Esophagus squamous epithelium (tissue), 5 donors: ENCODE data around the gene CTSA. TPM values are rescaled to one million over a fixed set of nuclear protein-coding genes. Genes with fewer than 3 reads are reported as not detected.

Source experiments
- DNase-seq: peaks from one replicate; lab custom pipeline; 2025; lab: John Stamatoyannopoulos, UW
- H3K27ac ChIP-seq, 4 donors: fragments of 200-600 bp; sonication (generic); one replicate each; pipeline ENCODE4 v1.5.1; 2016 to 2019; ENCODE audit warnings: mild to moderate bottlenecking in 1 of 4
- H3K27me3 ChIP-seq, 4 donors: fragments of 200-600 bp; sonication (generic); 1 replicate in 3 of 4; 2 replicates in 1 of 4; pipeline versions ENCODE4 v1.5.1 to v1.6.0; 2017 to 2021; ENCODE audit warnings: antibody characterized with exemption in 1 of 4
- H3K36me3 ChIP-seq, 3 donors: fragments of 200-600 bp; sonication (generic); one replicate each; pipeline ENCODE4 v1.5.1; 2016 to 2019
- H3K4me1 ChIP-seq, 3 donors: fragments of 200-600 bp; sonication (generic); one replicate each; pipeline ENCODE4 v1.5.1; 2017 to 2019
- H3K4me3 ChIP-seq, 4 donors: fragments of 200-600 bp; sonication (generic); 1 replicate in 3 of 4; 2 replicates in 1 of 4; pipeline ENCODE4 v1.5.1; 2016 to 2019; ENCODE audit warnings: mild to moderate bottlenecking in 2 of 4, moderate library complexity in 1 of 4
- H3K9me3 ChIP-seq, 3 donors: fragments of 200-600 bp; sonication (generic); one replicate each; pipeline ENCODE4 v1.5.1; 2016 to 2019
- CTCF ChIP-seq, 6 experiments: fragments of 450-650 bp in 4 of 6; fragments of 200-600 bp in 2 of 6; sonication (generic) in 2 of 6; IDR thresholded peaks; one replicate each; pipeline ENCODE4 v1.5.1; 2016 to 2019; ENCODE audit warnings: antibody characterized with exemption in 6 of 6, mild to moderate bottlenecking in 4 of 6, moderate library complexity in 4 of 6
- POLR2A ChIP-seq, 4 donors: fragments of 450-650 bp; IDR thresholded peaks; one replicate each; pipeline ENCODE4 v1.6.1; 2017; ENCODE audit warnings: antibody characterized with exemption in 4 of 4, mild to moderate bottlenecking in 4 of 4, moderate library complexity in 3 of 4
- WGBS, 2 donors: methylation state at CpG; one replicate each; pipeline ENCODE4 v1.1.5; 2018; 5-methylcytosine and 5-hydroxymethylcytosine counted together
- intact Hi-C: fragments of 100-400 bp; cut with DNase I; formaldehyde crosslinking; loops from one replicate; pipeline ENCODE4 v1.15.0; 2022
- total RNA-seq, 4 donors: library from RNA; depleted of rRNA; stranded (reverse); fragments of >200 nt; gene quantifications; one replicate each; pipeline ENCODE4 v1.1.0, GENCODE V29; 2016
- donor health status: DM: yes; HTN: yes; CAD: no.

Gene CTSA
- total RNA-seq, 4 donors from 2014 or later = 44.5 to 74.8 (median 56.8) TPM

GRCh38 chr20:45937765-45938164 lies 46.6 kb downstream of the CTSA start:
- no peak for TF ChIP-seq POLR2A (IDR thresholded peaks at IDR 0.05)
- TF ChIP-seq CTCF (IDR thresholded peaks at IDR 0.05) = no peak
- Histone ChIP-seq H3K4me1 (peaks cover 16 to 61% (median 18%) of the 10 kb centered on the region in 3 donors), H3K27ac (no peak overlapping the region), H3K4me3 (no peak overlapping the region), H3K9me3 (no peaks in the 10 kb centered on the region), H3K36me3 (peaks cover 34 to 64% (median 47%) of the 10 kb centered on the region in 3 donors), H3K27me3 (no peaks in the 10 kb centered on the region)
- 65 to 83% methylated on average over 2 of the region's 2 CpGs for WGBS, 2 donors
- intact Hi-C loops = no loop called here
- DNase-seq = no peak

GRCh38 chr20:45938727-45939438 lies 47.7 kb downstream of the CTSA start:
- WGBS, 2 donors = 83 to 86% methylated on average over 2 to 6 of the region's 13 CpGs
- H3K27me3 ChIP-seq = no peaks in the 10 kb centered on the region
- H3K9me3 ChIP-seq = no peaks in the 10 kb centered on the region
- no peak overlapping the region for H3K27ac ChIP-seq
- H3K4me1 ChIP-seq = peaks cover 8 to 59% (median 13%) of the 10 kb centered on the region in 3 donors
- intact Hi-C loops = no loop called here
- no peak for DNase-seq
- TF ChIP-seq CTCF (IDR thresholded peaks at IDR 0.05) (no peak), POLR2A (IDR thresholded peaks at IDR 0.05) (no peak)
- H3K36me3 ChIP-seq = peaks cover 45 to 73% (median 58%) of the 10 kb centered on the region in 3 donors
- no peak overlapping the region for H3K4me3 ChIP-seq

GRCh38 chr20:45940053-45940452 lies 48.9 kb downstream of the CTSA start:
- H3K36me3 ChIP-seq = peaks cover 45 to 84% (median 65%) of the 10 kb centered on the region in 3 donors
- intact Hi-C loops = loop anchor here (10.0 kb wide), 1 partner anchor 45 kb away; the partner anchor contains the start of genes CTSA and NEURL2
- H3K9me3 ChIP-seq = no peaks in the 10 kb centered on the region
- DNase-seq = no peak
- no peaks in the 10 kb centered on the region for H3K27me3 ChIP-seq
- H3K27ac ChIP-seq = no peak overlapping the region
- WGBS, 2 donors = 40 to 80% methylated on average over 1 to 2 of the region's 3 CpGs
- H3K4me1 ChIP-seq = peaks cover 13 to 70% (median 16%) of the 10 kb centered on the region in 3 donors
- H3K4me3 ChIP-seq = no peak overlapping the region
- TF ChIP-seq POLR2A (IDR thresholded peaks at IDR 0.05) (no peak), CTCF (IDR thresholded peaks at IDR 0.05) (no peak)

- DNase-seq = no peak
- Histone ChIP-seq H3K9me3 (no peaks in the 10 kb centered on the region), H3K27ac (no peak overlapping the region), H3K4me3 (no peak overlapping the region), H3K4me1 (peaks cover 16 to 72% (median 16%) of the 10 kb centered on the region in 3 donors), H3K36me3 (peaks cover 48 to 88% (median 68%) of the 10 kb centered on the region in 3 donors), H3K27me3 (no peaks in the 10 kb centered on the region)
- no peak for TF ChIP-seq POLR2A (IDR thresholded peaks at IDR 0.05)
- TF ChIP-seq CTCF (IDR thresholded peaks at IDR 0.05) = no peak
- intact Hi-C loops = loop anchor here (10.0 kb wide), 1 partner anchor 46 kb away; the partner anchor contains the start of genes CTSA and NEURL2
- WGBS, 2 donors = 83 to 94% methylated on average over 1 to 8 of the region's 13 CpGs
Observed at GRCh38 chr20:45940469-45940868, 49.3 kb downstream of the CTSA start.

GRCh38 chr20:45943613-45944012 lies 52.5 kb downstream of the CTSA start:
- intact Hi-C loops = loop anchor here (10.0 kb wide), 1 partner anchor 49 kb away; the partner anchor contains the start of genes CTSA and NEURL2
- TF ChIP-seq CTCF (IDR thresholded peaks at IDR 0.05) (no peak), POLR2A (IDR thresholded peaks at IDR 0.05) (no peak)
- peak overlapping the region; percentile 59 to 84 (median 74) for H3K27ac ChIP-seq
- no peaks in the 10 kb centered on the region for H3K9me3 ChIP-seq
- whole genome bisulfite sequencing, 2 donors = 84 to 97% methylated on average over 3 to 6 of the region's 6 CpGs
- peaks cover 60 to 100% (median 69%) of the 10 kb centered on the region in 3 donors for H3K36me3 ChIP-seq
- no peaks in the 10 kb centered on the region for H3K27me3 ChIP-seq
- H3K4me3 ChIP-seq = no peak overlapping the region
- no peak for DNase-seq
- peaks cover 22 to 76% (median 31%) of the 10 kb centered on the region in 3 donors for H3K4me1 ChIP-seq
